Measurements from ENCODE around the gene MRPL49.

DNA sequence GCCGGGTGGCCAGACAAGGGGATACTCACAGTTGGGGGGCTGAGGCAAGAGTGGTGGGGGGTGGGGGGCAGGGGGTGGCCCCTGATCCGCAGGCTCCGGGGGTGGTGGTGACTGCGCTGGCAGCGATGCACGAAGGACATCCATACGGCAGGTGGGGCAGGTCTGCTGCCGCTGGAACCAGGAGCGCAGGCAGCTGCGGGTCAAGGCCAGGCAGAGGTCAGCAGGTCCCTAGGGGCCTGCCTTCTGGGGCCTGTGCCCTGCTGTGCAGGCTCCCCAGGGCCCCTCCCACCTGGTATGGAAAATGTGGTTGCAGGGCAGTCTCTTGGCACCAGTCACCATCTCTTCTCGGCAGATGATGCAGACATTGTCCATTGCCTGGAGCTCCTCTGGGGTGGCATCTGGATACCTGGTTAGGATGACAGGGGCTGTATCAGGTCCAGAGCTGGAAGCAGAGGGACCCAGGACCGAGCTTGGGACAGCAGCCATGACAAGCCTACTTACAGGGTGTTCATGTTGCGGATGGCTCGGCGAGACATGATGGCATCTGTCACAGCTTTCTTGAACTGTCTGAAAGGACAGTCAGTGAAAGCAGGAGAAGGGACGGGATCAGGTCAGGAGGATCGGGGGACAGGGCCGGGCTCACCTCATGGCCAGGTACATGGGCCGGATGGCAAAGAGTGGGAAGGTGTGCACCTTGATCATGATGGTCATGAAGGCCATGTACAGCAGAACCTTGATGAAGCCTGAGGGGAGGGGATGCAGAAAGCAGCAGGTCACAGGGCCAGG lies 8.7 kb downstream of the MRPL49 start:
- TF ChIP-seq, protein P1, sequence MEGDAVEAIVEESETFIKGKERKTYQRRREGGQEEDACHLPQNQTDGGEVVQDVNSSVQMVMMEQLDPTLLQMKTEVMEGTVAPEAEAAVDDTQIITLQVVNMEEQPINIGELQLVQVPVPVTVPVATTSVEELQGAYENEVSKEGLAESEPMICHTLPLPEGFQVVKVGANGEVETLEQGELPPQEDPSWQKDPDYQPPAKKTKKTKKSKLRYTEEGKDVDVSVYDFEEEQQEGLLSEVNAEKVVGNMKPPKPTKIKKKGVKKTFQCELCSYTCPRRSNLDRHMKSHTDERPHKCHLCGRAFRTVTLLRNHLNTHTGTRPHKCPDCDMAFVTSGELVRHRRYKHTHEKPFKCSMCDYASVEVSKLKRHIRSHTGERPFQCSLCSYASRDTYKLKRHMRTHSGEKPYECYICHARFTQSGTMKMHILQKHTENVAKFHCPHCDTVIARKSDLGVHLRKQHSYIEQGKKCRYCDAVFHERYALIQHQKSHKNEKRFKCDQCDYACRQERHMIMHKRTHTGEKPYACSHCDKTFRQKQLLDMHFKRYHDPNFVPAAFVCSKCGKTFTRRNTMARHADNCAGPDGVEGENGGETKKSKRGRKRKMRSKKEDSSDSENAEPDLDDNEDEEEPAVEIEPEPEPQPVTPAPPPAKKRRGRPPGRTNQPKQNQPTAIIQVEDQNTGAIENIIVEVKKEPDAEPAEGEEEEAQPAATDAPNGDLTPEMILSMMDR (IDR thresholded peaks at IDR 0.05), result no peak
- no peak for TF ChIP-seq POLR2A (IDR thresholded peaks at IDR 0.05)
